ENCODE results near the gene ZNF823.

The ZNF823 gene

GRCh38 chr19:11737964-11738745 lies 591 bp downstream of the ZNF823 start:
- DNase-seq (ENCODE audit: low read depth), result peak; percentile 28

GRCh38 chr19:11736696-11737095 lies 2.0 kb downstream of the ZNF823 start:
- DNase-seq (ENCODE audit: low read depth), result peak; percentile 27

- DNase-seq (ENCODE audit: low read depth), result no peak
Measured at GRCh38 chr19:11735375-11735774, 3.4 kb downstream of the ZNF823 start.

GRCh38 chr19:11729586-11729985 lies 9.2 kb downstream of the ZNF823 start:
- DNase-seq (ENCODE audit: low read depth), result no peak

GRCh38 chr19:11722414-11722813 lies 16.3 kb downstream of the ZNF823 start:
- DNase-seq (ENCODE audit: low read depth), result no peak

- DNase-seq (ENCODE audit: low read depth), result no peak
Measured at GRCh38 chr19:11721681-11722080, 17.1 kb downstream of the ZNF823 start.

- no peak for DNase-seq (ENCODE audit: low read depth)
Measured at GRCh38 chr19:11710313-11710712, 28.4 kb downstream of the ZNF823 start.

- DNase-seq (ENCODE audit: low read depth), result no peak
Measured at GRCh38 chr19:11708457-11708856, 30.3 kb downstream of the ZNF823 start.

GRCh38 chr19:11705474-11705873 lies 33.3 kb downstream of the ZNF823 start:
- DNase-seq (ENCODE audit: low read depth), result no peak

- no peak for DNase-seq (ENCODE audit: low read depth)
Measured at GRCh38 chr19:11704626-11705025, 34.1 kb downstream of the ZNF823 start.

GRCh38 chr19:11699931-11700794 lies 38.6 kb downstream of the ZNF823 start:
- peak; percentile 42 for DNase-seq (ENCODE audit: low read depth)

GRCh38 chr19:11698231-11698630 lies 40.5 kb downstream of the ZNF823 start:
- DNase-seq (ENCODE audit: low read depth), result no peak

- no peak for DNase-seq (ENCODE audit: low read depth)
Measured at GRCh38 chr19:11697284-11697855, 41.4 kb downstream of the ZNF823 start.

GRCh38 chr19:11694533-11695439 lies 44.0 kb downstream of the ZNF823 start:
- DNase-seq (ENCODE audit: low read depth), result peak; percentile 94

GRCh38 chr19:11693505-11694499 lies 44.9 kb downstream of the ZNF823 start:
- peak; percentile 90 for DNase-seq (ENCODE audit: low read depth)

GRCh38 chr19:11692127-11692790 lies 46.5 kb downstream of the ZNF823 start:
- no peak for DNase-seq (ENCODE audit: low read depth)

- DNase-seq (ENCODE audit: low read depth), result no peak
Measured at GRCh38 chr19:11685676-11686650, 52.8 kb downstream of the ZNF823 start.

- DNase-seq (ENCODE audit: low read depth), result no peak
Measured at GRCh38 chr19:11684987-11685675, 53.6 kb downstream of the ZNF823 start.
